K562 (cell line): ENCODE results near the gene NOSTRIN. TPM values are rescaled to one million over a fixed set of nuclear protein-coding genes. Genes with fewer than 3 reads are reported as not detected.
"Not testable (repeated sequence)": the region's sequence is repeated elsewhere in the genome, so short reads cannot be mapped to it uniquely, and the experiment has no call there.

Experiments used
- ATAC-seq: fragments of 200-7000 bp; cut with Tn5 transposase; 3 replicates; pipeline ENCODE4 v1.9.1; 2020; ENCODE audit warnings: moderate library complexity
- BruUV-seq: library from RNA; stranded (reverse); fragments of 400-500 nt; replicated peaks from 2 replicates; lab custom pipeline; 2021; lab: Mats Ljungman, UMichigan
- CTCF ChIA-PET: fragments of 300-600 bp; formaldehyde crosslinking; extraction: SDS; loops from one replicate; lab custom pipeline; 2021; ENCODE audit warnings: low intra/inter-chr PET ratio; lab: Yijun Ruan, JAX
- POLR2A ChIA-PET: fragments of 300-600, 350-650 bp; sonication (Branson Sonifier 250); formaldehyde crosslinking; extraction: SDS; loops from one replicate; lab custom pipeline; 2021; ENCODE audit warnings: antibody characterized with exemption, inconsistent platforms; lab: Yijun Ruan, JAX
- DNase-seq, 4 experiments: peaks; one replicate each; pipeline versions ENCODE4 v3.0.0 to v3.0.0-alpha.2; 2011 to 2018; ENCODE audit warnings: low spot score in 3 of 4, mixed read lengths in 3 of 4; ENCODE audit errors: extremely low read depth in 1 of 4
- FAIRE-seq: peaks from 2 replicates; lab custom pipeline; 2011; peaks lifted over from hg19 to GRCh38; lab: Jason Lieb, UNC
- H2AFZ ChIP-seq: 2 replicates; pipeline ENCODE4 v1.6.0; 2011; ENCODE audit warnings: low read depth, low read length, control low read depth, inconsistent platforms
- H3K27ac ChIP-seq: fragments of 200-600 bp; 3 replicates; pipeline ENCODE4 v1.8.0; 2011; ENCODE audit warnings: low read depth, mild to moderate bottlenecking, control low read depth, inconsistent platforms, low read length, moderate library complexity, mixed read lengths; ENCODE audit errors: extremely low read depth
- H3K27me3 ChIP-seq, 2 experiments: fragments of 300-600 bp in 1 of 2; 2 replicates in 1 of 2; 3 replicates in 1 of 2; pipeline versions ENCODE4 v1.6.0 to v1.8.0; 2011; ENCODE audit warnings: inconsistent platforms in 2 of 2, low read length in 2 of 2, mild to moderate bottlenecking in 1 of 2, mixed read lengths in 1 of 2, moderate library complexity in 1 of 2; ENCODE audit not compliant: control insufficient read depth in 2 of 2, insufficient read depth in 2 of 2
- H3K36me3 ChIP-seq: fragments of 300-600 bp; 3 replicates; pipeline ENCODE4 v1.8.0; 2011; ENCODE audit warnings: mild to moderate bottlenecking, low read length, inconsistent platforms; ENCODE audit not compliant: control insufficient read depth, insufficient read depth
- H3K4me1 ChIP-seq, 2 experiments: fragments of 200-600 bp in 1 of 2; replicated peaks in 1 of 2; 2 replicates in 1 of 2; 3 replicates in 1 of 2; pipeline versions ENCODE4 v1.5.1 to v1.8.0; 2011; ENCODE audit warnings: inconsistent platforms in 2 of 2, low read length in 2 of 2, mild to moderate bottlenecking in 1 of 2, mixed read lengths in 1 of 2, moderate library complexity in 1 of 2; ENCODE audit not compliant: control insufficient read depth in 2 of 2, insufficient read depth in 2 of 2
- H3K4me2 ChIP-seq: 2 replicates; pipeline ENCODE4 v1.6.1; 2011; ENCODE audit warnings: low read length, control low read depth, inconsistent platforms, mixed read lengths; ENCODE audit not compliant: insufficient read depth
- H3K4me3 ChIP-seq: fragments of 200-600 bp; sonication (generic), shearing (Covaris generic); 2 replicates; pipeline ENCODE4 v1.5.1; 2016; ENCODE audit warnings: control low read depth, inconsistent platforms
- H3K79me2 ChIP-seq: fragments of 200-600 bp; 3 replicates; pipeline ENCODE4 v1.8.0; 2011; ENCODE audit warnings: low read length, inconsistent platforms; ENCODE audit not compliant: control insufficient read depth, insufficient read depth
- H3K9ac ChIP-seq, 2 experiments: 2 replicates each; pipeline versions ENCODE4 v1.6.0 to v1.6.1; 2011; ENCODE audit warnings: low read depth in 2 of 2, low read length in 2 of 2, control low read depth in 1 of 2, inconsistent platforms in 1 of 2, mild to moderate bottlenecking in 1 of 2, mixed read lengths in 1 of 2; ENCODE audit not compliant: insufficient read depth in 1 of 2
- H3K9me1 ChIP-seq: one replicate; pipeline ENCODE4 v1.6.0; 2011; ENCODE audit warnings: inconsistent platforms, mild to moderate bottlenecking, low read length, moderate library complexity; ENCODE audit not compliant: control insufficient read depth, insufficient read depth
- H3K9me3 ChIP-seq: replicated peaks from 2 replicates; pipeline ENCODE4 v1.5.1; 2011; ENCODE audit warnings: low read depth, low read length, inconsistent platforms; ENCODE audit not compliant: control insufficient read depth, insufficient read depth
- H4K20me1 ChIP-seq: replicated peaks from 2 replicates; pipeline ENCODE4 v1.6.1; 2011; ENCODE audit warnings: low read length, inconsistent platforms, mixed read lengths; ENCODE audit not compliant: control insufficient read depth, insufficient read depth
- CHD1 ChIP-seq: fragments of 200-600 bp; sonication (generic); IDR thresholded peaks from one replicate; pipeline ENCODE4 v1.6.1; 2012; ENCODE audit warnings: mild to moderate bottlenecking, moderate library complexity, low read length, inconsistent platforms
- EHMT2 ChIP-seq: fragments of 450-650 bp; IDR thresholded peaks from 2 replicates; pipeline ENCODE4 v1.6.1; 2018; ENCODE audit warnings: antibody characterized with exemption
- KAT2B ChIP-seq: IDR thresholded peaks from one replicate; pipeline ENCODE4 v1.6.1; 2012; ENCODE audit warnings: low read depth, mild to moderate bottlenecking, control low read depth, inconsistent platforms, low read length, moderate library complexity
- NFIC ChIP-seq: fragments of 450-650 bp; IDR thresholded peaks from 2 replicates; pipeline ENCODE4 v1.6.1; 2017; ENCODE audit warnings: mild to moderate bottlenecking, inconsistent platforms
- RFX1 ChIP-seq: fragments of 450-650 bp; IDR thresholded peaks from 2 replicates; pipeline ENCODE4 v1.6.1; 2016; ENCODE audit warnings: mild to moderate bottlenecking, moderate library complexity
- RUNX1 ChIP-seq: sonication (generic); IDR thresholded peaks from 2 replicates; pipeline ENCODE4 v1.6.1; 2016; ENCODE audit warnings: antibody characterized with exemption, low read depth
- SMAD2 ChIP-seq: fragments of 150-350 bp; IDR thresholded peaks from 2 replicates; pipeline ENCODE4 v1.6.1; 2014; ENCODE audit warnings: low read depth, mild to moderate bottlenecking, low read length
- TAF9B ChIP-seq: fragments of 450-650 bp; IDR thresholded peaks from 2 replicates; pipeline ENCODE4 v1.6.1; 2018; ENCODE audit warnings: mild to moderate bottlenecking; ENCODE audit not compliant: partially characterized antibody
- TEAD2 ChIP-seq: fragments of 450-650 bp; IDR thresholded peaks from 2 replicates; pipeline ENCODE4 v1.6.1; 2016; ENCODE audit warnings: missing genetic modification characterization, control low read depth, missing compliant biosample characterization
- TFAM ChIP-seq: fragments of 250-450 bp; sonication (Bioruptor Pico); conservative IDR thresholded peaks from 2 replicates; pipeline ENCODE4 v1.5.0; 2021; ENCODE audit warnings: mild to moderate bottlenecking, moderate library complexity
- ZEB2 ChIP-seq: fragments of 450-650 bp; IDR thresholded peaks from 2 replicates; pipeline ENCODE4 v1.6.1; 2016
- ZNF408 ChIP-seq: fragments of 250-450 bp; sonication (Bioruptor Pico); IDR thresholded peaks from 2 replicates; pipeline ENCODE4 v1.4.0; 2020; ENCODE audit warnings: low read depth, mild to moderate bottlenecking, moderate library complexity
- ZNF431 ChIP-seq: sonication (generic); formaldehyde crosslinking; IDR thresholded peaks from 2 replicates; pipeline ENCODE4 v1.8.0; 2022; ENCODE audit warnings: mild to moderate bottlenecking, missing genetic modification reagents
- WGBS: fragments of 100-300 bp; shearing (Covaris generic); methylation state at CpG from one replicate; pipeline ENCODE4 v1.1.6; 2016; ENCODE audit warnings: low coverage, mixed read lengths; ENCODE audit not compliant: insufficient coverage; ENCODE audit errors: missing lambda C conversion rate; 5-methylcytosine and 5-hydroxymethylcytosine counted together
- in situ Hi-C: fragments of 300-500 bp; cut with MboI; formaldehyde crosslinking; loops from 4 replicates; pipeline ENCODE4 v1.15.0; 2018; ENCODE audit warnings: inconsistent platforms, mixed read lengths
- intact Hi-C: fragments of 100-400 bp; cut with micrococcal nuclease; formaldehyde crosslinking; loops from 2 replicates; pipeline ENCODE4 v1.14.2; 2022
- polyA plus RNA-seq, 8 experiments: library from polyadenylated mRNA; depleted of rRNA in 4 of 8; stranded (reverse) in 5 of 8; unstranded in 3 of 8; fragments of >200 nt; fragmentation: Nextera tagmentation in 2 of 8; fragmentation: Illumina TruSeq in 1 of 8; extraction: Ambion mirVana in 2 of 8; extraction: Trizol in 1 of 8; gene quantifications; 2 replicates each; pipeline versions ENCODE4 v1.2.1 to v1.2.3, GENCODE V29; 2011 to 2014; ENCODE audit warnings: inconsistent platforms in 1 of 8, missing spikeins in 1 of 8
- total RNA-seq, 7 experiments: library from RNA; depleted of rRNA in 6 of 7; stranded (reverse); fragments of >200 nt in 6 of 7; fragmentation: Illumina TruSeq in 2 of 7; extraction: Trizol in 2 of 7; gene quantifications; 2 replicates each; pipeline versions ENCODE4 v1.2.1 to v1.2.3, GENCODE V29; 2011 to 2021; ENCODE audit warnings: low replicate concordance in 1 of 7
- TF ChIP-seq, protein P1 (sequence below): sonication (generic); formaldehyde crosslinking; IDR thresholded peaks from 2 replicates; pipeline ENCODE4 v1.8.1; 2023; ENCODE audit warnings: mild to moderate bottlenecking, missing genetic modification reagents
- TF ChIP-seq, protein P2 (sequence below): fragments of 250-450 bp; sonication (Bioruptor Pico); IDR thresholded peaks from 2 replicates; pipeline ENCODE4 v1.5.0; 2021

Gene NOSTRIN
- total and polyA plus RNA-seq, 9 of the 15 experiments (the other 6 are each of a cell fraction or from before 2014, with no cell fraction given): 26.7 to 82.9 (median 56.3) TPM

DNA sequence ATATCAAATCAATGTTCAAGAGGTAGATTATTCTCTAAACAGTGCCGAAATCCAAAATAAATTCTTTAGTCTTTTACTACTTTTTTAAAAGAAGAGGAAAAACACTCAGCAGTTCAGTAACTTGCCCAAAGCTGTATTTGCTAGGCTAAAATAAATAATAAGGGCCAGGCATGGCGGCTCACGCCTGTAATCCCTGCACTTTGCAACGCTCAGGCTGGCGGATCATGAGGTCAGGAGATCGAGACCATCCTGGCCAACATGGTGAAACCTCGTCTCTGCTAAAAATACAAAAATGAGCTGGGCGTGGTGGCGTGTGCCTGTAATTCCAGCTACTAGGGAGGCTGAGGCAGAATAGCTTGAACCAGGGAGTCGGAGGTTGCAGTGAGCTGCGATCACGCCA is 79.7 kb downstream of the NOSTRIN start:
- Histone ChIP-seq H3K36me3 (peaks cover 42% of the 10 kb centered on the region), H3K79me2 (peaks cover 56% of the 10 kb centered on the region)
- H3K4me3 ChIP-seq, H3K9ac ChIP-seq, in situ Hi-C loops, H3K9me1 ChIP-seq, intact Hi-C loops, ATAC-seq, BruUV-seq, DNase-seq, H3K27ac ChIP-seq, H3K4me1 ChIP-seq, H3K27me3 ChIP-seq, H3K4me2 ChIP-seq, CTCF ChIA-PET, H2AFZ ChIP-seq, H3K9me3 ChIP-seq: not testable (repeated sequence)
- WGBS: over 99% methylated on average over 12 of the region's 12 CpGs
- POLR2A ChIA-PET: interaction anchor here (0.9 to 3.7 kb wide), 2 partner anchors 10 to 57 kb away, joined by 3 to 10 read pairs; no protein-coding TSS in a partner anchor
- TF ChIP-seq, protein P1, sequence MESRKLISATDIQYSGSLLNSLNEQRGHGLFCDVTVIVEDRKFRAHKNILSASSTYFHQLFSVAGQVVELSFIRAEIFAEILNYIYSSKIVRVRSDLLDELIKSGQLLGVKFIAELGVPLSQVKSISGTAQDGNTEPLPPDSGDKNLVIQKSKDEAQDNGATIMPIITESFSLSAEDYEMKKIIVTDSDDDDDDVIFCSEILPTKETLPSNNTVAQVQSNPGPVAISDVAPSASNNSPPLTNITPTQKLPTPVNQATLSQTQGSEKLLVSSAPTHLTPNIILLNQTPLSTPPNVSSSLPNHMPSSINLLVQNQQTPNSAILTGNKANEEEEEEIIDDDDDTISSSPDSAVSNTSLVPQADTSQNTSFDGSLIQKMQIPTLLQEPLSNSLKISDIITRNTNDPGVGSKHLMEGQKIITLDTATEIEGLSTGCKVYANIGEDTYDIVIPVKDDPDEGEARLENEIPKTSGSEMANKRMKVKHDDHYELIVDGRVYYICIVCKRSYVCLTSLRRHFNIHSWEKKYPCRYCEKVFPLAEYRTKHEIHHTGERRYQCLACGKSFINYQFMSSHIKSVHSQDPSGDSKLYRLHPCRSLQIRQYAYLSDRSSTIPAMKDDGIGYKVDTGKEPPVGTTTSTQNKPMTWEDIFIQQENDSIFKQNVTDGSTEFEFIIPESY: peak; percentile 91
- TF ChIP-seq, all 486 proteins: peak for 1; not testable (repeated sequence) for 485
- H4K20me1 ChIP-seq, FAIRE-seq: not testable (repeated sequence)

DNA sequence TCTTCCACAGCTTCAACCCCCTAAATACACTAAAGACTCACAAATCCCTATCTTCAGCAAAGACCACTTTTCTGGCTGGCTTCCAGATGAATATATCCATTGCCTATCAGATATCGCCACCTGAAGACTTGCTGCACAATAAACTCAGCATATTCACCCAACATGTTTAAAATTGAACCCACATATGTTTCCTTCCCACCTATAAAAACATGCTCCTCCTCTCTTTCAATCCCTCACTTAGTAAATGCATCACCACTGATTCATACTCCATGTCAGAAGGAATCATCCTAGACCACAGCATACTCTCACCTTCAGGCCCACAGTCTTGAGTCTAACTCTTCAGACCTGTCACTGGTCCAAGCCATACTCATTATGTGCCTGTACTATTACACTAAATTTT is 82.5 kb downstream of the NOSTRIN start:
- peaks cover 44% of the 10 kb centered on the region for H3K36me3 ChIP-seq
- ATAC-seq: peak; percentile 22; the same call in 1 of the 3 replicates
- TF ChIP-seq RUNX1 (no peak), ZNF431 (CRISPR knock-in tag) (no peak), CHD1 (no peak), KAT2B (no peak), ZNF408 (CRISPR knock-in tag) (no peak), TFAM (no peak), ZEB2 (no peak), TEAD2 (tag) (no peak), NFIC (peak; percentile 91), RFX1 (no peak), TAF9B (no peak), SMAD2 (no peak), EHMT2 (peak; percentile 14; the same call in 1 of the 2 replicates)
- TF ChIP-seq, protein P2, sequence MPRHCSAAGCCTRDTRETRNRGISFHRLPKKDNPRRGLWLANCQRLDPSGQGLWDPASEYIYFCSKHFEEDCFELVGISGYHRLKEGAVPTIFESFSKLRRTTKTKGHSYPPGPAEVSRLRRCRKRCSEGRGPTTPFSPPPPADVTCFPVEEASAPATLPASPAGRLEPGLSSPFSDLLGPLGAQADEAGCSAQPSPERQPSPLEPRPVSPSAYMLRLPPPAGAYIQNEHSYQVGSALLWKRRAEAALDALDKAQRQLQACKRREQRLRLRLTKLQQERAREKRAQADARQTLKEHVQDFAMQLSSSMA (CRISPR knock-in tag): no peak

More for the DNA sequence above, 82.5 kb downstream of the NOSTRIN start:
- Histone ChIP-seq H3K9me3 (no peaks in the 10 kb centered on the region), H3K27me3 (no peaks in the 10 kb centered on the region), H3K4me2 (no peak overlapping the region), H3K4me1 (peaks cover 0 to 6% of the 10 kb centered on the region in 2 experiments; a peak in 2 of 5 replicates), H3K9me1 (no peaks in the 10 kb centered on the region), H3K27ac (no peak overlapping the region), H3K79me2 (peaks cover 57% of the 10 kb centered on the region), H3K9ac (no peak overlapping the region), H4K20me1 (no peaks in the 10 kb centered on the region), H3K4me3 (no peak overlapping the region), H2AFZ (no peak overlapping the region)
- WGBS: 95% methylated on average over 1 of the region's 1 CpG
- peak in 2 of 4 experiments; percentile 18 to 34 for DNase-seq
- CTCF ChIA-PET: no interaction called here
- no TSS peak for BruUV-seq
- in situ Hi-C loops: no loop called here
- intact Hi-C loops: no loop called here
- no peak for FAIRE-seq
- POLR2A ChIA-PET: interaction anchor here (1.0 to 3.7 kb wide), 2 partner anchors 12 to 151 kb away, joined by 4 to 10 read pairs; no protein-coding TSS in a partner anchor
